Kidney (tissue), 14 donors: ENCODE data around the gene JADE1. TPM values are rescaled to one million over a fixed set of nuclear protein-coding genes. Genes with fewer than 3 reads are reported as not detected.

Experiments
- DNase-seq, 5 donors: peaks; one replicate each; pipeline ENCODE4 v3.0.0-alpha.2; 2013 to 2020
- FAIRE-seq: peaks from 2 replicates; lab custom pipeline; 2012; peaks lifted over from hg19 to GRCh38; lab: Jason Lieb, UNC
- H3K27ac ChIP-seq, 2 donors: one replicate each; pipeline ENCODE4 v1.7.0; 2013; ENCODE audit warnings: low read depth in 2 of 2, low read length in 2 of 2, inconsistent platforms in 1 of 2
- H3K27me3 ChIP-seq: one replicate; pipeline ENCODE4 v1.7.1; 2013; ENCODE audit warnings: low read length, inconsistent platforms; ENCODE audit not compliant: control insufficient read depth, insufficient read depth
- H3K36me3 ChIP-seq, 3 donors: one replicate each; pipeline versions ENCODE4 v1.7.0 to v1.7.1; 2013; ENCODE audit warnings: low read length in 3 of 3, control low read depth in 1 of 3, inconsistent platforms in 1 of 3; ENCODE audit not compliant: insufficient read depth in 3 of 3, control insufficient read depth in 2 of 3
- H3K4me1 ChIP-seq, 3 donors: one replicate each; pipeline versions ENCODE4 v1.7.0 to v1.7.1; 2013; ENCODE audit warnings: low read length in 3 of 3, inconsistent platforms in 1 of 3, low read depth in 1 of 3; ENCODE audit not compliant: control insufficient read depth in 2 of 3, insufficient read depth in 2 of 3
- H3K4me3 ChIP-seq, 3 donors: one replicate each; pipeline versions ENCODE4 v1.7.0 to v1.8.1; 2013; ENCODE audit warnings: low read length in 3 of 3, control low read depth in 1 of 3, inconsistent platforms in 1 of 3
- H3K9ac ChIP-seq, 3 donors: one replicate each; pipeline versions ENCODE4 v1.7.0 to v1.7.1; 2013; ENCODE audit warnings: low read length in 3 of 3, control low read depth in 1 of 3, inconsistent platforms in 1 of 3
- H3K9me3 ChIP-seq, 3 donors: one replicate each; pipeline versions ENCODE4 v1.7.0 to v1.7.1; 2013; ENCODE audit warnings: low read length in 3 of 3, control low read depth in 1 of 3, inconsistent platforms in 1 of 3; ENCODE audit not compliant: control insufficient read depth in 2 of 3, insufficient read depth in 1 of 3
- CTCF ChIP-seq: IDR thresholded peaks from 3 replicates; pipeline ENCODE4 v1.5.1; 2012; ENCODE audit warnings: mild to moderate bottlenecking, moderate library complexity, borderline replicate concordance; ENCODE audit not compliant: insufficient read depth; ENCODE audit errors: extremely low read depth
- intact Hi-C: fragments of 100-400 bp; cut with DNase I; formaldehyde crosslinking; loops from one replicate; pipeline ENCODE4 v1.11.1; 2022
- polyA plus RNA-seq: library from polyadenylated mRNA; stranded (reverse); fragments of 350-450 nt; fragmentation: Illumina TruSeq; extraction: RNeasy Lipid Tissue Mini Kit (QIAGEN cat#74804); gene quantifications from one replicate; pipeline ENCODE4 v1.2.3, GENCODE V29; 2014; ENCODE audit warnings: low read depth, low replicate concordance; ENCODE audit not compliant: insufficient read depth
- total RNA-seq: library from RNA; stranded (reverse); fragmentation: NEBNext Ultra II Directional; extraction: Animal tissue kit (Norgen Biotek cat#: 25700); gene quantifications from one replicate; pipeline ENCODE4 v1.2.1, GENCODE V29; 2021
- donor health status: control.
- donor health status: control.
- donor health status: control.
- donor health status: control.
- donor health status: control.
- donor health status: DM: yes; HTN: yes; CAD: no.
- donor health status: Normal renal cell carcinoma (clear cell type).

The JADE1 gene
- total and polyA plus RNA-seq, 2 donors from 2014 or later: 23.0 to 119 TPM

GRCh38 chr4:128813965-128814364 lies 4.5 kb downstream of the JADE1 start:
- intact Hi-C loops: no loop called here
- peak overlapping the region in 1 of 3 donors; percentile 18 for H3K4me3 ChIP-seq
- no peaks in the 10 kb centered on the region for H3K27me3 ChIP-seq
- FAIRE-seq (no peak), DNase-seq (no peak)
- no peak overlapping the region for H3K27ac ChIP-seq
- H3K36me3 ChIP-seq: no peaks in the 10 kb centered on the region
- H3K9ac ChIP-seq: peak overlapping the region in 1 of 3 donors; percentile 46
- H3K9me3 ChIP-seq: no peaks in the 10 kb centered on the region
- no peak for TF ChIP-seq CTCF
- peaks cover 0 to 14% (median 5%) of the 10 kb centered on the region in 3 donors for H3K4me1 ChIP-seq

GRCh38 chr4:128818442-128818841 lies 8.9 kb downstream of the JADE1 start:
- Histone ChIP-seq H3K9ac (no peak overlapping the region), H3K4me3 (no peak overlapping the region), H3K27me3 (no peaks in the 10 kb centered on the region), H3K9me3 (no peaks in the 10 kb centered on the region), H3K36me3 (no peaks in the 10 kb centered on the region), H3K4me1 (peaks cover 0 to 17% (median 4%) of the 10 kb centered on the region in 3 donors), H3K27ac (no peak overlapping the region)
- FAIRE-seq (no peak), DNase-seq (no peak)
- intact Hi-C loops: no loop called here
- no peak for TF ChIP-seq CTCF

GRCh38 chr4:128819082-128819742 lies 9.7 kb downstream of the JADE1 start:
- FAIRE-seq (no peak), DNase-seq (no peak)
- Histone ChIP-seq H3K4me3 (no peak overlapping the region), H3K4me1 (peaks cover 0 to 17% (median 4%) of the 10 kb centered on the region in 3 donors), H3K27me3 (no peaks in the 10 kb centered on the region), H3K36me3 (no peaks in the 10 kb centered on the region), H3K27ac (no peak overlapping the region), H3K9ac (no peak overlapping the region), H3K9me3 (no peaks in the 10 kb centered on the region)
- intact Hi-C loops: no loop called here
- no peak for TF ChIP-seq CTCF
